Measurements from ENCODE around the gene ASMT.
"Not testable (repeated sequence)": the region's sequence is repeated elsewhere in the genome, so short reads cannot be mapped to it uniquely, and the experiment has no call there.

The ASMT gene

GRCh38 chrX:1659664-1660461 is 45.0 kb downstream of the ASMT start:
- Mint-ChIP-seq H3K27ac (no peak overlapping the region), H3K4me3 (no peak overlapping the region), H3K9me3 (no peaks in the 10 kb centered on the region), H3K27me3 (no peaks in the 10 kb centered on the region), H3K4me1 (peaks cover 25% of the 10 kb centered on the region), H3K36me3 (peaks cover 4% of the 10 kb centered on the region)

GRCh38 chrX:1661048-1661921 is 46.4 kb downstream of the ASMT start:
- peaks cover 25% of the 10 kb centered on the region for H3K4me1 Mint-ChIP-seq
- no peak overlapping the region for H3K4me3 Mint-ChIP-seq
- H3K9me3 Mint-ChIP-seq, result no peaks in the 10 kb centered on the region
- H3K27me3 Mint-ChIP-seq, result no peaks in the 10 kb centered on the region
- peak overlapping the region; percentile 14 for H3K27ac Mint-ChIP-seq
- H3K36me3 Mint-ChIP-seq, result peaks cover 9% of the 10 kb centered on the region

GRCh38 chrX:1661922-1662221 is 47.0 kb downstream of the ASMT start:
- Mint-ChIP-seq H3K36me3 (peaks cover 12% of the 10 kb centered on the region), H3K27ac (no peak overlapping the region), H3K4me3 (no peak overlapping the region), H3K27me3 (no peaks in the 10 kb centered on the region), H3K9me3 (no peaks in the 10 kb centered on the region), H3K4me1 (peaks cover 25% of the 10 kb centered on the region)

GRCh38 chrX:1667566-1667965 is 52.7 kb downstream of the ASMT start:
- no peaks in the 10 kb centered on the region for H3K4me1 Mint-ChIP-seq
- H3K27ac Mint-ChIP-seq, result no peak overlapping the region
- no peaks in the 10 kb centered on the region for H3K27me3 Mint-ChIP-seq
- peaks cover 16% of the 10 kb centered on the region for H3K36me3 Mint-ChIP-seq
- H3K9me3 Mint-ChIP-seq, result no peaks in the 10 kb centered on the region
- H3K4me3 Mint-ChIP-seq, result no peak overlapping the region

GRCh38 chrX:1673337-1673736 is 58.5 kb downstream of the ASMT start:
- H3K36me3 Mint-ChIP-seq, result peaks cover 1% of the 10 kb centered on the region
- no peaks in the 10 kb centered on the region for H3K4me1 Mint-ChIP-seq
- H3K27me3 Mint-ChIP-seq, result no peaks in the 10 kb centered on the region
- no peak overlapping the region for H3K27ac Mint-ChIP-seq
- no peak overlapping the region for H3K4me3 Mint-ChIP-seq
- no peaks in the 10 kb centered on the region for H3K9me3 Mint-ChIP-seq

GRCh38 chrX:1676866-1677265 is 62.0 kb downstream of the ASMT start:
- H3K27me3 Mint-ChIP-seq, result no peaks in the 10 kb centered on the region
- H3K9me3 Mint-ChIP-seq, result no peaks in the 10 kb centered on the region
- H3K4me3 Mint-ChIP-seq, result no peak overlapping the region
- no peak overlapping the region for H3K27ac Mint-ChIP-seq
- H3K4me1 Mint-ChIP-seq, result peaks cover 19% of the 10 kb centered on the region
- peaks cover 2% of the 10 kb centered on the region for H3K36me3 Mint-ChIP-seq

- H3K27me3 Mint-ChIP-seq, result no peaks in the 10 kb centered on the region
Observed at GRCh38 chrX:1679238-1679637, 64.4 kb downstream of the ASMT start.

GRCh38 chrX:1681439-1681838 is 66.6 kb downstream of the ASMT start:
- peaks cover 4% of the 10 kb centered on the region for H3K36me3 Mint-ChIP-seq
- no peaks in the 10 kb centered on the region for H3K9me3 Mint-ChIP-seq
- H3K4me3 Mint-ChIP-seq, result no peak overlapping the region
- H3K27ac Mint-ChIP-seq, result peak overlapping the region; percentile 94
- H3K4me1 Mint-ChIP-seq, result peaks cover 31% of the 10 kb centered on the region
- no peaks in the 10 kb centered on the region for H3K27me3 Mint-ChIP-seq

More at GRCh38 chrX:1679238-1679637, 64.4 kb downstream of the ASMT start:
- no peaks in the 10 kb centered on the region for H3K9me3 Mint-ChIP-seq
- H3K27ac Mint-ChIP-seq, result no peak overlapping the region
- no peak overlapping the region for H3K4me3 Mint-ChIP-seq
- peaks cover 4% of the 10 kb centered on the region for H3K36me3 Mint-ChIP-seq
- H3K4me1 Mint-ChIP-seq, result peaks cover 31% of the 10 kb centered on the region

GRCh38 chrX:1681856-1682255 is 67.0 kb downstream of the ASMT start:
- H3K9me3 Mint-ChIP-seq, H3K36me3 Mint-ChIP-seq, H3K27me3 Mint-ChIP-seq: not testable (repeated sequence)
- Mint-ChIP-seq H3K4me3 (peak overlapping the region; percentile 49), H3K27ac (peak overlapping the region; percentile 94), H3K4me1 (peaks cover 31% of the 10 kb centered on the region)

GRCh38 chrX:1682501-1682900 is 67.6 kb downstream of the ASMT start:
- H3K9me3 Mint-ChIP-seq, H3K27me3 Mint-ChIP-seq, H3K36me3 Mint-ChIP-seq: not testable (repeated sequence)
- Mint-ChIP-seq H3K4me3 (peak overlapping the region; percentile 49), H3K4me1 (peaks cover 31% of the 10 kb centered on the region), H3K27ac (peak overlapping the region; percentile 94)

GRCh38 chrX:1684883-1685282 is 70.0 kb downstream of the ASMT start:
- not testable (repeated sequence) for H3K27ac Mint-ChIP-seq, H3K36me3 Mint-ChIP-seq, H3K9me3 Mint-ChIP-seq, H3K4me3 Mint-ChIP-seq, H3K27me3 Mint-ChIP-seq
- H3K4me1 Mint-ChIP-seq, result peaks cover 21% of the 10 kb centered on the region

GRCh38 chrX:1685444-1685880 is 70.6 kb downstream of the ASMT start:
- not testable (repeated sequence) for H3K36me3 Mint-ChIP-seq, H3K4me3 Mint-ChIP-seq, H3K9me3 Mint-ChIP-seq, H3K27ac Mint-ChIP-seq, H3K27me3 Mint-ChIP-seq
- peaks cover 21% of the 10 kb centered on the region for H3K4me1 Mint-ChIP-seq

GRCh38 chrX:1686642-1687041 is 71.8 kb downstream of the ASMT start:
- no peaks in the 10 kb centered on the region for H3K9me3 Mint-ChIP-seq
- no peak overlapping the region for H3K27ac Mint-ChIP-seq
- H3K4me1 Mint-ChIP-seq, result peaks cover 14% of the 10 kb centered on the region
- no peak overlapping the region for H3K4me3 Mint-ChIP-seq
- peaks cover 6% of the 10 kb centered on the region for H3K36me3 Mint-ChIP-seq
- H3K27me3 Mint-ChIP-seq, result no peaks in the 10 kb centered on the region
